ENCODE data around the gene AOPEP.

Gene AOPEP

DNA sequence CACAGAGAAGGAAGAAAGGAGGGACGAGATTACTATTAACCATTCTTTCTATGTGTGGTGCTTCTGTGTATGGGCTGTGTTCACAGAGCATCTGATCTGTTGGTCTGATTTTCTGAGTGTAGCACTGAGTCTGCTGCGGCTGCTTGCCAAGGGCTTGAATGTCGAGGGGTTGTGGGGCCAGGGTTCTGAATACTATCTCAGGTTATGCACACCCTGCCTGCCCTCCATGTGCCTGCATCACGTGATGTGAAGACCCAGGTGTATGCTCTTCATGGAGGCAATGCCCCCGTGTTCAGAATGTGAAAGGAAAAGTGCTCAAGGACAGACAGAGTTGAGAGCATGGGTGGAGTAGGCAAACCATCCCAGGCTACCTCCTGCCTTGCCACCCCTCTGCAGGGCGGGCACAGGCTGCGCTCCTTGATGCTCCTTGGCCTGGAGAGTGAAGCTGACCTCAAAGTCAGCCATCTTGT is 336.1 kb downstream of the AOPEP start:
- DNase-seq (ENCODE audit: low read depth), result no peak

DNA sequence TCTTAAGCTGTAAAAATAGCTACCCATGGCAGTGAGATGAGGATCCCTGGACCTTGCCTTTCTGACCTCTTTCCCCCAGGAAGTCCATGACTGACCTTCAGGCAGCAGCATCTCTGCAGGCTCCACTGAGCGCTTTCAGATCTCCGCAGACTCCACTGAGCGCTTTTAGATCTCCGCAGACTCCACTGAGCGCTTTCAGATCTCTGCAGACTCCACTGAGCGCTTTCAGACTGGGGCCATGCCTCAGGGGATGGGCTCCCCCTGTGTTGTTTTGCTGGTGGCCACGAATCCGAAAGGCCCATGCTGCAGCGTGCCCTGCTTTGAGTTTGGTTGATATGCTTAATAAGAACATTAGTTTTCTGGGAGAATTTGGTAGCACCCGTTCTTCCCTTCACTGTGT is 336.8 kb downstream of the AOPEP start:
- DNase-seq (ENCODE audit: low read depth), result no peak

DNA sequence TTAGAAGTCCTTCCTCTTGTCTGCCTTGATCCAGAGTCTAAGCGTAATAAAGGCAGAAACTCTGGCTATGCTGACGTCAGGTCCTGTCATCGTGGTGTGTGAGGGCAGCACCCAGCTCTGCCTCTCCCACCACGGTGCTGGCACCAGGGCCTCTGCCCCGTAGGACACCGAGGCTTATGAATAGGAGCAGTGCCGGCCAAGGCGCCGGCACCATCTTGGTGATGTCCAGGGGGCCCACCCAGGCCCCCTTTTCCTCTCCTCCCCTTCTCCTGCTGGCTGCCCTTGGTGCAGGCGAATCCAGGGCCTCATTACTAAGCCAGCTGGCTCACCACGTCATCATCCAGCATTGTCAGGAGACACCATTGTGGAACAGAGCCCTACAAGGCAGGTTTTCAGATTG is 338.7 kb downstream of the AOPEP start:
- DNase-seq (ENCODE audit: low read depth), result no peak

DNA sequence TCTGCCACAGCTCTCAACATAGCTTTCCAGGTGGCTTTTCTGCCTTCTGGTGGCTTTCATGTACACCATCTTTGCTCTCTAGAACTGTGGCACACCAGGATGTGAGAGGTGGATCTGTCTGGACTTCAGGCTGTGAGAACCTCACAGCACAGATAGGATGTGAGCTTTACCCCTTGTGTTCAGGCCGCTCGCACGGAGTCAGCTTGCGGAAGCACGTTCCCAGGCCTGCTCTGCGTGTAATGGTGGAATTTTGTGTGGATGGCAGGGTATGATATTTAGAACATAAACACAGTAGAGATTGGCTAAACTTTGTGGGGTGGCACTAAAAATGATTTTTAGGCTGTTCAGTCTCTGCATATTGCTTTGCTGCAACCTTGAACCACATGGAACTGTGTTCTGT is 340.6 kb downstream of the AOPEP start:
- DNase-seq (ENCODE audit: low read depth), result no peak

DNA sequence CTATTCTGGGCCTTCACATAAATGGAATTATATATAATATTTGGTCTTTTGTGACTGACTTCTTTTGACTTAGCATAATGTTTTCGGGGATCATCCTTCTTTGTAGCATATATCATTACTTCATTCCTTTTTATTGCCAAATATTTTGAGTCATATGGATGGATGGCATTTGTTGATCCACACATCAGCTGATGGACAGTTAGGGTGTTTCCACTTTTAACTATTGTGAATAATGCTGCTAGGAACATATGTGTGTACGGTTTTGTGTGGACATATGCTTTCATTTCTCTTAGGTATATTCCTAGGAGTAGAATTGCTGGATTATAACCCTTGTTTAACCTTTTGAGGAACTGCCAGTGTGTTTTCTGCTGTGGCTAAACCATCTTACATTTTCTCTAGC is 341.4 kb downstream of the AOPEP start:
- no peak for DNase-seq (ENCODE audit: low read depth)

DNA sequence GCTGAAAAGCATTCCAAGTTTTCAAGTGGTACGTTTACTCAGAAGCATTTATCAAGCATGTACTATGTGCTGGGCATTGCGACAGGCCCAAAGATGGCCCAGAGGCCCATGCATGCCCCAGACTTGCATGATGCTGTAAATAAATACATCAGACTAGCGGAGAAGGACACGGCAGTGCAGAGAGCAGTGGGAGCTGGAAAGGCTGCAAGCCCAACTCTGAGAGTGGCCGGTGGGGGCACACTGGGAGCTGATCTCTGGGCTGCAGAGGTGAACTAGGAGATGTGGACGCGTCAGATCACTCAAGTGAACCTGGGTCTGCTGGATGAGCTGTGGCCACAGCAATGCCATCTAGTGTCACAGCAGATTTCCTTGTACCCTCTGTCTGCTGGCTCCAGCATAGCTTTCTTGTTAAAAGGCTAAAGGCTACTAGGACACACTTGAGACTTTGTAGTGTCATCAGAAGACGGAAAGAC is 344.1 kb downstream of the AOPEP start:
- no peak for DNase-seq (ENCODE audit: low read depth)

DNA sequence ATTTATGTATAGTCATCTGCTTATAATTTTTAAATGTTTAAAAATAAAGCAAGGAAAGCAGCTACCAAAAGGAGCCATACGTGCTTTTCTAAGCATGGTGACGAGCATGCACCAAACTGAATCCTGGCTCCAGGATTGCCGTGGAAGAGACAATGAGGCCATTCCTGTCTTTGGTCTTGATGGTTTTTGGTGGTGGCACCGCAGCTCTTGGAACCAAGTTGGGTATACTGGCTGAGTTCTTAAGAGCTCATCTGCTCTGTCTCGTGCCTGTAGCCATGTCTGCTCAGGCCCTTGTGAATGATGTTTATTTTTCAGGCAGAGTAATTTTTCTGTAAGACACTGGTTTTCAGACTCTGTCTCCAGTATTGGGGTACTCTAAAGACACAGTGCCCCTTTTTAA is 345.0 kb downstream of the AOPEP start:
- DNase-seq (ENCODE audit: low read depth), result no peak

DNA sequence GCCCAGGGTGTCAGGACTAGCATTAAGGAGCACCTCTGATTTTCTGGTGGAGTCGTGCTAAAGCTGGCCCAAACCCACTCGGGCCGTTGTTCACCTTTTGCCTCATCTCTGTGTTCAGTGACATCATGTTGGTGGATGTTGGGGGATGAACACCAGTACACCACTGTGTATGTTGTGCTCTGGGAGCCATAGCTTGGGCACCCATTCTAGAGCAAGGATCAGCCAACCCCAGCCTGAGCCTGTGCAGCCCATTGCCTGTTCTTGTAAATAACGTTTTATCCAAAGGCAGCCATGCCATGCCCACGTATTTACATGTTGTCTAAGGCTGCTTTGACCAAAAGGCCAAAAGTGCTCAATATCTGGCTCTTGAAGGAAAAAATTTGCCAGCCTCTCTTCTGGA is 345.4 kb downstream of the AOPEP start:
- no peak for DNase-seq (ENCODE audit: low read depth)

DNA sequence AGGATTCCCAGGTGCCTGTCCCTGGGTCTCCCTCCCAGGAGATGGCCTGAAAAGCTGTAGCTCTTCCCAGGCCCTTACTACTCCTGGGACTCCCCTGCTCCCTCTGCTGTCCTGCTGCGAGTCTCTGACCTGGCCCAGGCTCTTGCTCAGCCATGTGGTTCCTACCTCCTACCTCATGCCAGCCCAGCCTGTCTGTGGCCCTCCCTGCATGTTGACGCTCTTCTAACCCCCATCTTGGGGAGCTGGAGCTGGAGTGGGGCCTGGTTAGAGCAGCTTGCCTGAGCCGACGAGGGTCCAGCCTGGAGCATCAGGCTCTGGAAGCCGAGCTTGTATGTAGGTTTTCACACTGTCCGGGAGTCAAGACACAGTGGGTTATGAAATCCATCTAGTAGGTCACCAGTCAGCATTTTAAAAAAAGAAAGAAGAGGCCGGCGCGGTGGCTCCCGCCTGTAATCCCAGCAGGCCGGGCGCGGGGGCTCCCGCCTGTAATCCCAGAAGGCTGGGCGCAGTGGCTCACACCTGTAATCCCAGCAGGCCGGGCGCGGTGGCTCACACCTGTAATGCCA is 346.6 kb downstream of the AOPEP start:
- DNase-seq (ENCODE audit: low read depth), result no peak

DNA sequence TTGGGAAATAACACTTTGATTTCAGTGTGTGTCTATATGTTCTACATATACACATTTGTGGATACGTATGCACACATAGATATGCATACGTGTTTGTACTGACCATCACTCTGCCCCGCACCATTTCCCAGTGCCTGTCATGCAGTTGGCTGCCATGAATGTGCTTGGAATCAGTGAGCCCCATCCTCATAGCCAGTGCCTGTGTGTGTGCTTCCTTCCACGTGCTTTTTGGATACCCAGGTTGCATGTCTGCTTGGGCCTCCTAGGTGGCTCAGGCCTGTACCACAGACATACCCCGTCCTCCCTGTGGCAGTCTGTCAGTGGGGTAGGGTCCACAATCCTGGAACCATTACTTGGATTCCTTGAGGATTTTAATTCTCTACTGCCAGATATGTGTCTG is 347.4 kb downstream of the AOPEP start:
- DNase-seq (ENCODE audit: low read depth), result no peak

DNA sequence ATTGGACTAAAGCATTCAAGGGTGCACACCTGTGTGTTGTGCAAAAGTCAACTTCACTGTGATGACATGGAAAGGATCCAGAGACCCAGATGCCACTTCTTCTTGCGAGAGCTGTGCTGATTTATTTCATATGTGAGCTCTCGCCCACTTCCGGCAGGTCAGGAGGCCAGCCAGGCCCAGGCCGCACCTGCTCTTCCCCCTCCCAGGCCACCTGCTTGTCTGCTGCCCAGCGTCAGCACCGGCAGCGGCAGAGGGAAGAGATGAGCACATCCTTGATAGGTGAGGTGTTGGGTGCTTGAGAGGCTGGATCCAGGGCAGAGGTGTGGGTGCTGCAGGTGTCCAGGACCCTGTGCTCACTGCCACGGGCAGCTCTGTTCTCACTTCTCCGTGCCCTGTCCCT is 348.1 kb downstream of the AOPEP start:
- no peak for DNase-seq (ENCODE audit: low read depth)

DNA sequence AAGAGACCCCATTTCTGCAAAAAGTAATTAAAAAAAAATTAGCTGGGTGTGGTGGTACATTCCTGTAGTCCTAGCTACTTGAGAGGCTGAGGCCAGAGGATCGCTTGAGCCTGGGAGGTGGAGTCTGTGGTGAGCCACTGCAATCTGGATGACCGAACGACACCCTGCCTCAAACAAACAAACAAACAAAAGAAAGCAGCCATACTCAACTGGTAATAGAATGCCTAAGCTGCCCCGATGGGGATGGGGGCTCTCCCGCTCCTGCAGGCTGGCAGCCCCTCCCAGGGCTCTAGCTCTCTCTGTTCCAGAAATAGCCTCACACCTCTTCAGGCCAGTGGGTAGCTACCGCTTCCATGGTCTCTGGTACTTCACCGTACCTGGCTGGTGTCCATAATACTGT is 349.2 kb downstream of the AOPEP start:
- no peak for DNase-seq (ENCODE audit: low read depth)

DNA sequence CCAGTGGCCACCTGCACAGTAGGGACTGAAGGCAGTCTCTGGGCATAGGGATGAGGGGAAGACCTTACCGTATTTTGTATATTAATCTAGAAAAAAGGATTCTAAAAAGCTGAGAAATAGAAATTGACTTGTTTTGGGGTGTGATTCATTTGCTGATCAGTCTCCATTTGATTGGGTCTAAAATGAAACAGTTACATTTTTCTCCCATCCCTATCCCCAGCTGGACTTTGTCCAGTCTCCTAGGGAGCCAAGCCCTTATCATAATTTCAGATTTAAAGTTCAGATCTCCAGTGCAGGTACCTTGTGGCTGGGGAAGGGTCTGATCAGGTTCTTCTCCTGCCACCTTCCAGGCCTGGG is 350.2 kb downstream of the AOPEP start:
- DNase-seq (ENCODE audit: low read depth), result no peak

DNA sequence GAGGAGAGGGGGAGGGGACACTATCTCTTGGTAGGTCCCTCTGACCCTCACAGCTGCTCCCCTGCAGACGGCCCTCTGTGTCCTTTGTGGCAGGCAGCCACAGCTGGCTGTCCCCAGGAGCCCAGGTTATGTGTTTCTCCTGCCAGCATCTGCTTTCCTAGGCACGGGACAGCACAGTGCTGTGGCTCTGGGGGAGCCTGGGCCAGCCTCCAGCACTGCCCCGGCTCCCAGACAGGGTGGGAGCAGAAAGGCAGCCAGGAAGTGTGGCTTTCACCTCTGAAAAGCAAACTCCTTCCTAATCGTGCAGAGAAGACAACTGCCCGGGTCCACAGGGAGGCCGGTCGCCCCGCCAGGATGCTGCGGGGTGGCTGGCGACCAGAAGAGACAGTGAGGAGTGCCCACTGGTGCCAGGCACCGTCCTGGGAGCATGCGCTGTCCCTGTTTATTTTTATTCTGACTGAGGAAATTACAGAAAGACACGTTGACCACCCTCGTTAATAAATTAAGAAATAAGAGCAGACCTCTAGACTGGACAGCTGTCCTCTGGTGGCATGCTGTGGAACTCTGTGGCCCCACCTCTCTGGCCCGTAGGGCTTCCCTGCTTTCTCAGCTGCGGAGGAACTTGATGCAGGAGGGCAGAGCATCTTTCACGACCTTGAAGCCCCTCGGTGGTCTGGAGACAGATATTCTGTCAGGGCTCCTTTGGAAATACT is 350.7 kb downstream of the AOPEP start:
- no peak for DNase-seq (ENCODE audit: low read depth)

DNA sequence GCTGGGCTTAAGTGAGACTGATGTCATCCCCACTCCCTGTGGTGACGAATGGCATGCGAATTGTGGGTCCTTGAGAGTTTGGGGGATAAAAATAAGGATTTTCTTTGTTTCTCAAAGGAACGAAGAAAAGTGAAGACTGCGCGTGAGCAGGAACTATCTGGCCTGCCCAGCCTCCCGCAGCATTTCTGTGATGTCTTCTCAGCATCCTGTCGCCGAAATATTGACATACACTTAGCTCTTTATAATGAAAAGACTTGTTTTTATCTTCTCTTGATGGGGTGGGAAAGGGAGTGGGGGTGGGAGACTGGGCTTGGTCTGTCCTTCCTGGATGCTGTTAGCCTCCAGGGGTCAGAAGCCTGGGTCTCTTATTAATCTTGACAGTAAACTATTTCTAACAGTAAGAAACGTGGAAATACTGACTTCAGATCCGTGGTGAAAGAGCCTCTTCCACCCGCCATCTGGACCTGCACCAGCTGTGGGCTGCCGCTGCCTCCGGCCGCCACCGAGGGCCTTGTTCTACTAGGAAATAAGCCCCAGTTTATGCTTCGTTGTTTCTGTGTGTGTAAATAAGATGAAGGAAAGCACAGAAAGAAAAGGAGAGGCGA is 351.4 kb downstream of the AOPEP start:
- no peak for DNase-seq (ENCODE audit: low read depth)

DNA sequence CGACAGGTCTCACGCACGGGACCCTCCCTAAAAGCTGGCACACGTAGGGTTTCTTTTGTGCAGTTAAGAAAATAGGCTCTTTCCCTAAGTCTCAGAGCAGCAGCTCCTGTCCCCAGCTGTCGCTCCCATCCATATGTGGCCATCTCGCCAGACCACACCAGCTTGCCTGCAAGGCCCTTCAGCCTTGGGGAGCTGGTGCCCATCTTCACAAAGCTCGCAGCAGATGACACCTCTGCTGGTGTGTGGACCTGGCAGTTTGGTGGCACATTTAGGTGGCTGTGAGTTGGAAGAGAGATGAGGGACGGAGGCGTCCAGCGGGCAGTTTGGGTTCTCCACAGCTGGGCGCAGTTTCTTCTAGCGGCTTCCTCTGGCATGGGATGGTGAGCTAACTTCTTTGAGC is 352.0 kb downstream of the AOPEP start:
- DNase-seq (ENCODE audit: low read depth), result no peak

DNA sequence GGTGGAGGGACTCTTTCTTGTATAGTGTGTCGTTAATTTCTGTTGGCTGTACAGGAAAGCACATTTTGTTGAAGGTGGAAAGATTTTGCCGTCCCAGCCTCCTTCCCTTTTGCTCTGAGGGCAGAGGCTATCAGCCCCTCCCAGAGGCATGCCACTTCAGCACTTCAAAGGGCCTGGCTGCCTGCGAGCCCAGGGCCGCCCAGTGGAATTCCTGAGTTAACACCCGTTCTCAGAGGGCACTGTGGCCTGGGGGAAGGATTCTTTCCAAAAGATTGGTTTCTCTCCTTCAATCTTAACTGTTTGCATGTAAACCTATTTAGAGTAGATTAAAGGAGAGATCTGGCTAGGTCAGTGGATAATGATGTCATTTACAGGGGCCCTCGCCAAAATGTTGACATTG is 352.4 kb downstream of the AOPEP start:
- DNase-seq (ENCODE audit: low read depth), result no peak

DNA sequence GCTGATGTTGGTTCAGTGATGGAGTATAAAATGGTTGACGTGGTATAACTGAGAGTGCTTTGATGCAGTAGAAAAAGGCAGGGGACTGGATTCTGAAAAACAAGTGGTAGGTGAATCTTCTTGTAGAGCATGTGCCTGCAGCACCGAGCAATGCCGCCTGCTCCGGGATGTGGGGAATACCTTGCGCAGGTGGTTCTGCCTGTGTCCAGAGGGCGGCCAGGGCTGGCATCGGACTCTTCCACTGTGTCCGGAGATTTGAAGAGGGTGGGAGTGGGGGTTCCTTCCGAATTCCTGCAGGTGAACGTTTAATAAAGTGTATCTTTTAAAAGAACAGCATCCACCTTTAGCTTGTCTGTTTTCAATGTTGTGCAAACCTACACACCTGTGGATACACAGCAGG is 353.0 kb downstream of the AOPEP start:
- no peak for DNase-seq (ENCODE audit: low read depth)

DNA sequence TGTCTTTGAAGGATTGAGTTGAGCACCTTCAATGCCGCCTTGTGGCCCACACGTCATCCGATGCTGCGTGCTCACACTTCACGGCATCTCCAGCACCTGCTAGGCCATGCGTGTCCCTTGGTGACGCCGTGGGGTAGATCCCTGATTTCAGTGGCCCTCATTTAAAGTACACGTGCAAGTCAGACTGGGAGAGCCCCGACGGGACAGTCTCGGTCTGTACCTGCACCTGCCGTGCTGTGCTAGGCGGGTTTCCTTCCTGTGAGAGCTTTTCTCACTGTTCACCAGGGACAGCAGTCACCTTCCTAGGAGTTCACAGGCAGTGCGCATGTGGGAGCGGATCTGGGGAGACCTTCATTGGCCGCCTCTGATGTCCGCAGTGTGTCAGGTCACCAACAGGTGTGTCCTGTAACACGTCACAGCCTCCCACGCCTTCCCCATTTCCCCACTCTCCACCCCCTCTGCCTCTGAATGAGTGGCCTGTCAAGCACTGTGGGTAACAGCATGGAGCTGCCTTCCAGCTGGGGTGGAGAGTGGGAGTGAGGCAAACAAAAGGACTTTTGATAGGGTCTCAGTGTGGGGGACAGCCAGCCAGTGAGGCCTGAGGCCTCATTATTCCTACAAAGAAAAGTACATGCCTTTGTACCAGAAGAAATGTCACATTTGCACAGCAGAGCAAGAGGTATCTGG is 354.6 kb downstream of the AOPEP start:
- DNase-seq (ENCODE audit: low read depth), result no peak

DNA sequence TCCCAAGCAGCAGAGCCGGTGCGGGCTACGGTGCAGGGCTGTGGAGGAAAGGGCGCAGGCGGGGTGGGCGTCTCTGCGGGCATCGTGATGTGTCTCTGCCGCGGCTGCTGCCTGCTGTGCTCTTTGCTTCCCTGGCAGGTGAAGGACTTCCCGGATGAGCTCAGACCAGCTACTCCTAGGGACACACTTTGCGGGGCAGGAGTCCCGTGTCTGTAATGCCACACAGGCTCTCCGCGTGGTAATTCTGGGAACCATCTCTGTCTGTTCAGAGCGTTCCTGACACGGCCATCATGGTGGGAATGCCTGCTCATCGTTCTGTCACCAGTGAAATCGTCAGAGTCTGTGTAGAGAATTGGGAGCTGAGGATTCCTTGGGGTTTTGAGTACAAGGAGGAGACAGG is 355.5 kb downstream of the AOPEP start:
- no peak for DNase-seq (ENCODE audit: low read depth)

DNA sequence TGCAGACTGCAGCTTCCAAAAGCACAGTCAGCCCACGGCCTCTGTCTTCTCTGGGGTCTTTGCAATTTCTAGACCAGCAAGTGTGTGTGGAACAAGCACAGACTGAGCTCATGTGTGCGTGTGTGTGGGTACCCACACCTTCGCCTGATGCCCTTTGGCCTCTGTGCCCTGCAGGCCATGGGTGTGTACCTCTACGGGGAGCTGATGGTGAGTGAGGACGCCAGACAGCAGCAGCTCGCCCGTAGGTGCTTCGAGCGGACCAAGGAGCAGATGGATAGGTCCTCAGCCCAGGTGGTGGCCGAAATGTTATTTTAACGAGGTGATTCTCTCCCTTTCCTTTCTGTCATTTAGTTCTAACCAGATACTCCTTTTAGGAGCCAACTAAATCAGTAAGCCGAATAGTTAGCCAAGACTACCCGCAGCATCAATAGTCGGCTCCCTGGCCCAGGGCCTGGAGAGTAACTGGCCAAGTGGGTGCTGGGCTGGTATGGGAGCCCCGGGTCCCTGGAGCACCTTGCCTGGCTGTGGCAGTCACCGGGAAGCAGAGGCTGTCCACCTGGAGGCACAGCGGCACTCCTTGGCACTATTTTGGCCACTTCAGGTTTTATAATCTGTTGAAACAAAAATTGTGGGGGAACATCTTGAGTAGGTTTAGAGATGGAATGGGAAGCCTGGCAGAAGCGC is 356.0 kb downstream of the AOPEP start:
- no peak for DNase-seq (ENCODE audit: low read depth)

DNA sequence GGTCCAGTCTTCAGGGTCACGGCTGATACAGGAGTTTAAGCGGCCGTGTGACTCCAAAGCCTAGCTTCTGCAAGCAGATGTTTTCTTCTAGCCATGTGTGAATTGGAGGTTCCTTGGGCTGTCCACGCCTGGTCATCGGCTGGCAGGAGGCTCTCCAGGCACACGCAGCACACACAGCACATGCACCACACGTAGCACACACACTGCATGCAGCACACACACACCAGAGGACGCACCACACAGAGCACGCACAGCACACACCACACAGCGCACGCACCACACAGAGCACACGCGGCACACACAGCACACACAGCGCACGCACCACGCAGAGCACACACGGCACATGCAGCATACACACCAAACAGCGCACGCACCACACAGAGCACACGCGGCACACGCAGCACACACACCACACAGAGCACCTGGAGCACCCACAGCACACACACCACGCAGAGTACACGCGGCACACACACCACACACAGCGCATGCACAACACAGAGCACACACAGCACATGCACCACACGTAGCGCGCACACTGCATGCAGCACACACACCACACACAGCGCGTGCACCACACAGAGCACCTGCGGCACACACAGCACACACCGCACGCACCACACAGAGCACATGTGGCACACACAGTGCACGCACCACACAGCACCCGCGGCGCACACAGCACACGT is 356.7 kb downstream of the AOPEP start:
- no peak for DNase-seq (ENCODE audit: low read depth)

All from stimulated activated CD4-positive, alpha-beta T cell treated with anti-CD3 and anti-CD28 coated beads, Interleukin-2, amount 100 ng/mL, for 4 hours (primary cell).